Measurements from ENCODE around the gene LFNG. TPM values are rescaled to one million over a fixed set of nuclear protein-coding genes. Genes with fewer than 3 reads are reported as not detected.

Gene LFNG
- total RNA-seq, 1 donor from 2014 or later: 19.0 TPM

GRCh38 chr7:2512713-2513112 lies 6.9 kb upstream of the LFNG start:
- TF ChIP-seq, protein P1, sequence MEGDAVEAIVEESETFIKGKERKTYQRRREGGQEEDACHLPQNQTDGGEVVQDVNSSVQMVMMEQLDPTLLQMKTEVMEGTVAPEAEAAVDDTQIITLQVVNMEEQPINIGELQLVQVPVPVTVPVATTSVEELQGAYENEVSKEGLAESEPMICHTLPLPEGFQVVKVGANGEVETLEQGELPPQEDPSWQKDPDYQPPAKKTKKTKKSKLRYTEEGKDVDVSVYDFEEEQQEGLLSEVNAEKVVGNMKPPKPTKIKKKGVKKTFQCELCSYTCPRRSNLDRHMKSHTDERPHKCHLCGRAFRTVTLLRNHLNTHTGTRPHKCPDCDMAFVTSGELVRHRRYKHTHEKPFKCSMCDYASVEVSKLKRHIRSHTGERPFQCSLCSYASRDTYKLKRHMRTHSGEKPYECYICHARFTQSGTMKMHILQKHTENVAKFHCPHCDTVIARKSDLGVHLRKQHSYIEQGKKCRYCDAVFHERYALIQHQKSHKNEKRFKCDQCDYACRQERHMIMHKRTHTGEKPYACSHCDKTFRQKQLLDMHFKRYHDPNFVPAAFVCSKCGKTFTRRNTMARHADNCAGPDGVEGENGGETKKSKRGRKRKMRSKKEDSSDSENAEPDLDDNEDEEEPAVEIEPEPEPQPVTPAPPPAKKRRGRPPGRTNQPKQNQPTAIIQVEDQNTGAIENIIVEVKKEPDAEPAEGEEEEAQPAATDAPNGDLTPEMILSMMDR (IDR thresholded peaks at IDR 0.05; ENCODE audit: unreplicated experiment): no peak
- no peak for DNase-seq (ENCODE audit: low spot score in 2 of 2, unreplicated experiment in 2 of 2)
- Mint-ChIP-seq H3K27me3 (ENCODE audit: low read depth) (peaks cover under 1% of the 10 kb centered on the region), H3K4me1 (peaks cover 23% of the 10 kb centered on the region), H3K9me3 (no peaks in the 10 kb centered on the region), H3K27ac (no peak overlapping the region), H3K36me3 (no peaks in the 10 kb centered on the region), H3K4me3 (no peak overlapping the region)

- no peaks in the 10 kb centered on the region for H3K36me3 Mint-ChIP-seq
Observed at GRCh38 chr7:2513702-2514101, 5.9 kb upstream of the LFNG start.

GRCh38 chr7:2514473-2515423 lies 4.8 kb upstream of the LFNG start:
- DNase-seq (ENCODE audit: low spot score in 2 of 2, unreplicated experiment in 2 of 2): no peak
- TF ChIP-seq, protein P1 (IDR thresholded peaks at IDR 0.05; ENCODE audit: unreplicated experiment): no peak
- no peaks in the 10 kb centered on the region for H3K36me3 Mint-ChIP-seq
- peaks cover 5% of the 10 kb centered on the region for H3K27me3 Mint-ChIP-seq (ENCODE audit: low read depth)
- H3K9me3 Mint-ChIP-seq: no peaks in the 10 kb centered on the region
- H3K4me1 Mint-ChIP-seq: peaks cover 27% of the 10 kb centered on the region
- H3K4me3 Mint-ChIP-seq: no peak overlapping the region
- H3K27ac Mint-ChIP-seq: no peak overlapping the region

More at GRCh38 chr7:2513702-2514101, 5.9 kb upstream of the LFNG start:
- Mint-ChIP-seq H3K4me3 (no peak overlapping the region), H3K27me3 (ENCODE audit: low read depth) (peaks cover 5% of the 10 kb centered on the region), H3K27ac (no peak overlapping the region), H3K9me3 (no peaks in the 10 kb centered on the region), H3K4me1 (peaks cover 29% of the 10 kb centered on the region)
- no peak for DNase-seq (ENCODE audit: low spot score in 2 of 2, unreplicated experiment in 2 of 2)
- TF ChIP-seq, protein P1 (IDR thresholded peaks at IDR 0.05; ENCODE audit: unreplicated experiment): no peak

- Mint-ChIP-seq H3K27me3 (ENCODE audit: low read depth) (peaks cover 10% of the 10 kb centered on the region), H3K4me1 (peaks cover 33% of the 10 kb centered on the region), H3K27ac (no peak overlapping the region), H3K36me3 (no peaks in the 10 kb centered on the region), H3K4me3 (no peak overlapping the region), H3K9me3 (no peaks in the 10 kb centered on the region)
- no peak for DNase-seq (ENCODE audit: low spot score in 2 of 2, unreplicated experiment in 2 of 2)
- TF ChIP-seq, protein P1 (IDR thresholded peaks at IDR 0.05; ENCODE audit: unreplicated experiment): no peak
Observed at GRCh38 chr7:2515424-2516193, 4.0 kb upstream of the LFNG start.

DNA sequence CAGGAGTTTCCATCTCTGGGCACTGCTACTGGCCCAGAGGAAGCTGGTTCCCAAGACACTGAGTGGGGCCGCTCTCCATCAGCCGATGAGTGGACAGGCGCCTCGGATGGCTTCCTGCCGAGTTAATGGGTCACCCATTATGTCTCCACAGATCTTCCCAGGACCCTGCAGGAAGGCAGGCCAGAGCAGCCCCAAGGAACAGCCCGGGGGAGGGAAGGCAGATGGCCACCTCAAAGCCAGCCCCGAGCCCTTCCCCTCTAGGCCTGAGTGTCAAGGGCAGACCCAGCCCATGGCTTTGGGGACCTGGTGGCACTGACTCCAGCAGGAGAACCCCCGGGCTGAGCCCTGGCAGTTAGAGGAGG lies 3.4 kb upstream of the LFNG start:
- H3K4me1 Mint-ChIP-seq: peaks cover 36% of the 10 kb centered on the region
- peaks cover 13% of the 10 kb centered on the region for H3K27me3 Mint-ChIP-seq (ENCODE audit: low read depth)
- H3K36me3 Mint-ChIP-seq: no peaks in the 10 kb centered on the region
- no peaks in the 10 kb centered on the region for H3K9me3 Mint-ChIP-seq
- H3K27ac Mint-ChIP-seq: no peak overlapping the region
- TF ChIP-seq, protein P1 (IDR thresholded peaks at IDR 0.05; ENCODE audit: unreplicated experiment): no peak
- DNase-seq (ENCODE audit: low spot score in 2 of 2, unreplicated experiment in 2 of 2): no peak
- H3K4me3 Mint-ChIP-seq: no peak overlapping the region

Measured in mesothelial cell of epicardium (in vitro differentiated cells).